ENCODE measurements around the gene SENP3. TPM values are rescaled to one million over a fixed set of nuclear protein-coding genes. Genes with fewer than 3 reads are reported as not detected.

The SENP3 gene
- total and polyA plus RNA-seq, 2 of the 4 experiments (the other 2 are of a cell fraction), result 82.4 to 120 TPM

GRCh38 chr17:7575481-7575883, 13.8 kb downstream of the SENP3 start:
- H3K4ac ChIP-seq (ENCODE audit: low read depth, low read length), result no peak overlapping the region
- no peaks in the 10 kb centered on the region for H3K9me3 ChIP-seq (ENCODE audit: control insufficient read depth, insufficient read depth, low read length)
- H4K5ac ChIP-seq (ENCODE audit: low read depth, low read length), result no peak overlapping the region
- H3K4me3 ChIP-seq (ENCODE audit: insufficient read depth, low read depth, low read length), result no peak overlapping the region
- CTCF ChIA-PET, result interaction anchor here (0.6 to 2.2 kb wide), 3 partner anchors 14 to 67 kb away, joined by 4 to 9 read pairs (median 5); no protein-coding TSS in a partner anchor
- H3K9ac ChIP-seq (ENCODE audit: low read depth, low read length), result peak overlapping the region; percentile 25; the same call in 1 of the 2 replicates
- peak overlapping the region; percentile 74 for H3K23ac ChIP-seq (ENCODE audit: low read depth, low read length)
- no TSS peak for BruUV-seq (replicated peaks)
- peaks cover 64% of the 10 kb centered on the region for H3K36me3 ChIP-seq (ENCODE audit: control insufficient read depth, insufficient read depth, low read length)
- no peak overlapping the region for H2BK120ac ChIP-seq (ENCODE audit: low read depth, low read length)
- H2AK9ac ChIP-seq (replicated peaks; ENCODE audit: low read depth, low read length, poor library complexity), result no peak overlapping the region
- H2BK5ac ChIP-seq (ENCODE audit: low read depth, low read length, poor library complexity, severe bottlenecking), result no peak overlapping the region
- no peak for TF ChIP-seq FOS (IDR thresholded peaks at IDR 0.05; ENCODE audit: low read depth, low read length)
- 0 out of 2 replicates have a peak, but pooled peaks have one; percentile 30 for TF ChIP-seq POLR2A (IDR thresholded peaks at IDR 0.05; ENCODE audit: low read depth, low read length)
- no peak for TF ChIP-seq MAZ (IDR thresholded peaks at IDR 0.05; ENCODE audit: borderline replicate concordance, low read depth, low read length)
- peak overlapping the region; percentile 13; the same call in 1 of the 2 replicates for H3K14ac ChIP-seq (replicated peaks; ENCODE audit: low read depth, low read length)
- H2AK5ac ChIP-seq (ENCODE audit: low read depth, low read length), result no peak overlapping the region
- peaks cover 20% of the 10 kb centered on the region for H3K4me1 ChIP-seq (ENCODE audit: control insufficient read depth, insufficient read depth, low read length)
- H3K27me3 ChIP-seq (ENCODE audit: control insufficient read depth, insufficient read depth, low read length), result no peaks in the 10 kb centered on the region
- intact Hi-C loops (cut with micrococcal nuclease) (no loop called here), in situ Hi-C loops (cut with MboI; ENCODE audit: low sequenced_read_pairs) (no loop called here), dilution Hi-C loops (cut with HindIII; ENCODE audit: low sequenced_read_pairs, unreplicated experiment) (no loop called here)
- H3K79me1 ChIP-seq (ENCODE audit: low read depth in 1 of 2, low read length in 2 of 2), result peaks cover 12 to 71% of the 10 kb centered on the region in 2 experiments
- no peak overlapping the region for H4K91ac ChIP-seq (ENCODE audit: insufficient read depth, low read depth, low read length)
- H3K56ac ChIP-seq (ENCODE audit: extremely low read depth, insufficient read depth, low read length), result 0 out of 2 replicates have a peak overlapping the region, but pooled peaks have one; percentile 11
- ATAC-seq (ENCODE audit: low read depth) (no peak), DNase-seq (no peak)
- peaks cover 70% of the 10 kb centered on the region for H4K20me1 ChIP-seq (ENCODE audit: insufficient read depth, low read length)
- POLR2A ChIA-PET (ENCODE audit: unreplicated experiment), result interaction anchor here (0.8 kb wide), 1 partner anchor 9 kb away, joined by 3 read pairs; the partner anchor contains the start of gene MPDU1
- no peak overlapping the region for H2AFZ ChIP-seq (replicated peaks; ENCODE audit: low read length, poor library complexity)
- H3K18ac ChIP-seq (ENCODE audit: low read depth, low read length), result no peak overlapping the region
- H3K27ac ChIP-seq (ENCODE audit: insufficient read depth, low read length), result no peak overlapping the region
- no CpG with 5 or more reads among the region's 1 CpG for WGBS, 2 experiments (ENCODE audit: extremely low coverage in 2 of 2, insufficient read length in 1 of 2)
- peaks cover 18% of the 10 kb centered on the region for H3K9me1 ChIP-seq (ENCODE audit: insufficient read depth, low read length)
- no peak overlapping the region for H4K8ac ChIP-seq (ENCODE audit: low read depth in 2 of 2, low read length in 2 of 2)
- no peak overlapping the region for H2BK15ac ChIP-seq (ENCODE audit: low read depth, low read length)
- H2BK20ac ChIP-seq (ENCODE audit: low read depth, low read length), result no peak overlapping the region
- peak overlapping the region; percentile 83; the same call in 1 of the 2 replicates for H3K4me2 ChIP-seq (ENCODE audit: low read depth, low read length)

Data from IMR-90 (cell line).